ENCODE results near the gene ABHD16A. TPM values are rescaled to one million over a fixed set of nuclear protein-coding genes. Genes with fewer than 3 reads are reported as not detected.
"Not testable (repeated sequence)": the region's sequence is repeated elsewhere in the genome, so short reads cannot be mapped to it uniquely, and the experiment has no call there.

Gene ABHD16A
- polyA plus RNA-seq, 1 donor from 2014 or later = 130 TPM

DNA sequence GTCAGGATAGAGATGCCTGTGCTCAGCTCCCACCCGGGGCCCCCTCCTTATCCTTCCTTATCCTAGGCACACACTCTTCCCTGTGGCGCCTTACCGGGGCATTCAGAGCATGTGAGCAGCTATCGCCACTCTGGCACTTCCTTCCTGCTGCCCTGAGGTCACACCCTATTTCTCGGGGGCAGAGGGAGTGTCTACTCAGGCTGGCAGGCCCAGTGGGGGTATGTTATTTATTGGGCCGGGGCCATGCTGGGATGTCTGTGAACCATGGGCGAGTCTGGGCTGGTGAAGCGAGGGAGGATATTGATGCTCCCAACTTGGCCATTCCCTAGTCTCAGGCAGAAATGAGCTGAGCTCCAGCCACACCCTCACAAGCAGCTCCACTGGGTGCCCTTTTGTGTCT is 8.1 kb upstream of the ABHD16A start:
- Histone ChIP-seq H3K79me2 (replicated peaks; ENCODE audit: insufficient read depth, low read length) (no peaks in the 10 kb centered on the region), H2AFZ (ENCODE audit: low read depth, low read length) (no peak overlapping the region), H4K20me1 (ENCODE audit: insufficient read depth) (no peaks in the 10 kb centered on the region), H3K4me3 (ENCODE audit: low read length) (no peak overlapping the region), H3K9me2 (ENCODE audit: insufficient read depth, low read length) (no peaks in the 10 kb centered on the region), H3K4me2 (ENCODE audit: low read length) (no peak overlapping the region), H3K36me3 (ENCODE audit: insufficient read depth, low read length) (no peaks in the 10 kb centered on the region), H3K9me3 (ENCODE audit: low read length) (no peaks in the 10 kb centered on the region), H3K27me3 (ENCODE audit: insufficient read depth, low read depth, low read length) (no peaks in the 10 kb centered on the region), H3K27ac (ENCODE audit: low read length) (no peak overlapping the region), H3F3A (ENCODE audit: insufficient read depth, low read length, poor library complexity, severe bottlenecking) (no peaks in the 10 kb centered on the region), H3K9ac (ENCODE audit: low read length) (no peak overlapping the region)
- TF ChIP-seq EZH2 (IDR thresholded peaks at IDR 0.05; ENCODE audit: borderline replicate concordance, insufficient read depth, low read length, poor library complexity, severe bottlenecking) (no peak), POLR2AphosphoS5 (IDR thresholded peaks at IDR 0.05) (no peak), REST (IDR thresholded peaks at IDR 0.05; ENCODE audit: borderline replicate concordance) (no peak), TAF1 (IDR thresholded peaks at IDR 0.05; ENCODE audit: low read depth) (no peak), MXI1 (conservative IDR thresholded peaks at IDR 0.05; ENCODE audit: poor library complexity, severe bottlenecking) (no peak), RAD21 (conservative IDR thresholded peaks at IDR 0.05) (no peak), SMC3 (conservative IDR thresholded peaks at IDR 0.05; ENCODE audit: poor library complexity) (no peak), EP300 (conservative IDR thresholded peaks at IDR 0.05; ENCODE audit: poor library complexity, severe bottlenecking) (no peak)
- TF ChIP-seq, protein P1, sequence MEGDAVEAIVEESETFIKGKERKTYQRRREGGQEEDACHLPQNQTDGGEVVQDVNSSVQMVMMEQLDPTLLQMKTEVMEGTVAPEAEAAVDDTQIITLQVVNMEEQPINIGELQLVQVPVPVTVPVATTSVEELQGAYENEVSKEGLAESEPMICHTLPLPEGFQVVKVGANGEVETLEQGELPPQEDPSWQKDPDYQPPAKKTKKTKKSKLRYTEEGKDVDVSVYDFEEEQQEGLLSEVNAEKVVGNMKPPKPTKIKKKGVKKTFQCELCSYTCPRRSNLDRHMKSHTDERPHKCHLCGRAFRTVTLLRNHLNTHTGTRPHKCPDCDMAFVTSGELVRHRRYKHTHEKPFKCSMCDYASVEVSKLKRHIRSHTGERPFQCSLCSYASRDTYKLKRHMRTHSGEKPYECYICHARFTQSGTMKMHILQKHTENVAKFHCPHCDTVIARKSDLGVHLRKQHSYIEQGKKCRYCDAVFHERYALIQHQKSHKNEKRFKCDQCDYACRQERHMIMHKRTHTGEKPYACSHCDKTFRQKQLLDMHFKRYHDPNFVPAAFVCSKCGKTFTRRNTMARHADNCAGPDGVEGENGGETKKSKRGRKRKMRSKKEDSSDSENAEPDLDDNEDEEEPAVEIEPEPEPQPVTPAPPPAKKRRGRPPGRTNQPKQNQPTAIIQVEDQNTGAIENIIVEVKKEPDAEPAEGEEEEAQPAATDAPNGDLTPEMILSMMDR (IDR thresholded peaks at IDR 0.05; ENCODE audit: poor library complexity, severe bottlenecking) = no peak

GRCh38 chr6:31710523-31711219 is 7.5 kb upstream of the ABHD16A start:
- Histone ChIP-seq H2AFZ (ENCODE audit: low read depth, low read length) (no peak overlapping the region), H3K9me3 (ENCODE audit: low read length) (no peaks in the 10 kb centered on the region), H3K9me2 (ENCODE audit: insufficient read depth, low read length) (no peaks in the 10 kb centered on the region), H3K4me2 (ENCODE audit: low read length) (no peak overlapping the region), H3K27me3 (ENCODE audit: insufficient read depth, low read depth, low read length) (no peaks in the 10 kb centered on the region), H3K27ac (ENCODE audit: low read length) (no peak overlapping the region), H3K79me2 (replicated peaks; ENCODE audit: insufficient read depth, low read length) (no peaks in the 10 kb centered on the region), H3K4me3 (ENCODE audit: low read length) (no peak overlapping the region), H4K20me1 (ENCODE audit: insufficient read depth) (no peaks in the 10 kb centered on the region), H3K9ac (ENCODE audit: low read length) (no peak overlapping the region), H3K36me3 (ENCODE audit: insufficient read depth, low read length) (no peaks in the 10 kb centered on the region), H3F3A (ENCODE audit: insufficient read depth, low read length, poor library complexity, severe bottlenecking) (no peaks in the 10 kb centered on the region)
- TF ChIP-seq EZH2 (IDR thresholded peaks at IDR 0.05; ENCODE audit: borderline replicate concordance, insufficient read depth, low read length, poor library complexity, severe bottlenecking) = no peak
- TF ChIP-seq EP300 (conservative IDR thresholded peaks at IDR 0.05; ENCODE audit: poor library complexity, severe bottlenecking) = no peak
- TF ChIP-seq TAF1 (IDR thresholded peaks at IDR 0.05; ENCODE audit: low read depth) = no peak
- no peak for TF ChIP-seq MXI1 (conservative IDR thresholded peaks at IDR 0.05; ENCODE audit: poor library complexity, severe bottlenecking)
- no peak for TF ChIP-seq RAD21 (conservative IDR thresholded peaks at IDR 0.05)
- no peak for TF ChIP-seq REST (IDR thresholded peaks at IDR 0.05; ENCODE audit: borderline replicate concordance)
- TF ChIP-seq, protein P1 (IDR thresholded peaks at IDR 0.05; ENCODE audit: poor library complexity, severe bottlenecking) = no peak
- no peak for TF ChIP-seq SMC3 (conservative IDR thresholded peaks at IDR 0.05; ENCODE audit: poor library complexity)
- no peak for TF ChIP-seq POLR2AphosphoS5 (IDR thresholded peaks at IDR 0.05)

DNA sequence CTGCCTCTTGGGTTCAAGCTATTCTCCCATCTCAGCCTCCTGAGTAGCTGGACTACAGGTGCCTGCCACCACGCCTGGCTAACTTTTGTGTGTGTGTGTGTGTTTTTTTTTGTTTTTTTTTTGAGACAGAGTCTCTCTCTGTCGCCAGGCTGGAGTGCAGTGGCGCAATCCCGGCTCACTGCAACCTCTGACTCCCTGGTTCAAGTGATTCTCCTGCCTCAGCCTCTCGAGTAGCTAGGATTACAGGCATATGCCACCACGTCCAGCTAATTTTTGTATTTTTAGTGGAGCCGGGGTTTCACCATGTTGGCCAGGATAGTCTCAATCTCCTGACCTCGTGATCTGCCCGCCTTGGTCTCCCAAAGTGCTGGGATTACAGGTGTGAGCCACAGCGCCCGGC is 6.0 kb upstream of the ABHD16A start:
- H3K9me3 ChIP-seq (ENCODE audit: low read length); H3K4me3 ChIP-seq (ENCODE audit: low read length); H3K36me3 ChIP-seq (ENCODE audit: insufficient read depth, low read length); H4K20me1 ChIP-seq (ENCODE audit: insufficient read depth); H3K4me2 ChIP-seq (ENCODE audit: low read length); H3K9me2 ChIP-seq (ENCODE audit: insufficient read depth, low read length); H3K27me3 ChIP-seq (ENCODE audit: insufficient read depth, low read depth, low read length); H3K79me2 ChIP-seq (replicated peaks; ENCODE audit: insufficient read depth, low read length); H2AFZ ChIP-seq (ENCODE audit: low read depth, low read length); H3K9ac ChIP-seq (ENCODE audit: low read length); H3K27ac ChIP-seq (ENCODE audit: low read length); H3F3A ChIP-seq (ENCODE audit: insufficient read depth, low read length, poor library complexity, severe bottlenecking): not testable (repeated sequence)

Measured in neural cell (in vitro differentiated cells).